Measurements from ENCODE around the gene AJM1.

AJM1 gene

DNA sequence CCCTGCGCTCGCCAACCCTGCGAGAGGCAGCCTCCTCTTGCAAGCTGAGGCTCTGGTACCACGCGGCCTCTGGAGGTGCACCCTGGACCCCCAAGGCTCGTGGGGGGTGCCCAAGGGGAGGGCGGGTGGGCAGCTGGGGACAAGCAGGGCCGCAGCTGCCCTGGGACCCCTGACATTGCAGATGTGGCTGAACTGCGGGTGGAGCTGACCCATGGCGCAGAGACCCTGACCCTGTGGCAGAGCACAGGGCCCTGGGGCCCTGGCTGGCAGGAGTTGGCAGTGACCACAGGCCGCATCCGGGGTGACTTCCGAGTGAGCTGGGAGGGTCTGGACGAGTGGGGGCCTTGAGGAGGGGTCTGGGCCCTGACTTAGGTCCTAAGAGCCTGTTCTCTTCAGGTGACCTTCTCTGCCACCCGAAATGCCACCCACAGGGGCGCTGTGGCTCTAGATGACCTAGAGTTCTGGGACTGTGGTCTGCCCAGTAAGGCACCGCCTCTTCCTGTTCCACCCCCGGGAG lies 11.4 kb downstream of the AJM1 start:
- in situ Hi-C loops (cut with HindIII; ENCODE audit: low sequenced_read_pairs): no loop called here

DNA sequence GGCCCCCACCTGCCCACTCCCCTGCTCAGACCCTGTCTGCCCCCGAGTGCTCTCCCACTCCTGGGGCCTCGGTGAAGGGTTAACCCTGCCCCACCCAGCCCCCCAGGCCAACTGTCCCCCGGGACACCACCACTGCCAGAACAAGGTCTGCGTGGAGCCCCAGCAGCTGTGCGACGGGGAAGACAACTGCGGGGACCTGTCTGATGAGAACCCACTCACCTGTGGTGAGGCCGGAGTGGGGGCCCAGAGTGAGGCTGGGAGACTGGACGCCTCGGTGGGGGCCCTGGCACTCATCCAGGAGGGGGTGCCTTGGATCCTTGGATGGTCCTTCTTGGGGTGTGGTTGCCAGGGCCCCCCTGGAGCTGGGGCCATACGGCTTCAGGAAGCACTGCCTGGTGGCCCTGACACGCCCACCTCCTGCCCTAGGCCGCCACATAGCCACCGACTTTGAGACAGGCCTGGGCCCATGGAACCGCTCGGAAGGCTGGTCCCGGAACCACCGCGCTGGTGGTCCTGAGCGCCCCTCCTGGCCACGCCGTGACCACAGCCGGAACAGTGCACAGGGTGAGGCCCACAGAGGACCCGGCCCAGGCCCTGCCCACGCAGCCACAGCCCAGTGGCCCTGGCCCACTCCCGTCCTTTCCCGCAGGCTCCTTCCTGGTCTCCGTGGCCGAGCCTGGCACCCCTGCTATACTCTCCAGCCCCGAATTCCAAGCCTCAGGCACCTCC lies 12.0 kb downstream of the AJM1 start:
- no peak for TF ChIP-seq CTCF (IDR thresholded peaks at IDR 0.05; ENCODE audit: low read depth, low read length)
- no peak overlapping the region for H3K4me3 ChIP-seq (ENCODE audit: low read depth, low read length)
- in situ Hi-C loops (cut with HindIII; ENCODE audit: low sequenced_read_pairs): no loop called here
- no peak for DNase-seq (ENCODE audit: low read depth, low spot score)

More for the DNA sequence above, 11.4 kb downstream of the AJM1 start:
- no peak for TF ChIP-seq CTCF (IDR thresholded peaks at IDR 0.05; ENCODE audit: low read depth, low read length)
- DNase-seq (ENCODE audit: low read depth, low spot score): no peak
- no peak overlapping the region for H3K4me3 ChIP-seq (ENCODE audit: low read depth, low read length)

DNA sequence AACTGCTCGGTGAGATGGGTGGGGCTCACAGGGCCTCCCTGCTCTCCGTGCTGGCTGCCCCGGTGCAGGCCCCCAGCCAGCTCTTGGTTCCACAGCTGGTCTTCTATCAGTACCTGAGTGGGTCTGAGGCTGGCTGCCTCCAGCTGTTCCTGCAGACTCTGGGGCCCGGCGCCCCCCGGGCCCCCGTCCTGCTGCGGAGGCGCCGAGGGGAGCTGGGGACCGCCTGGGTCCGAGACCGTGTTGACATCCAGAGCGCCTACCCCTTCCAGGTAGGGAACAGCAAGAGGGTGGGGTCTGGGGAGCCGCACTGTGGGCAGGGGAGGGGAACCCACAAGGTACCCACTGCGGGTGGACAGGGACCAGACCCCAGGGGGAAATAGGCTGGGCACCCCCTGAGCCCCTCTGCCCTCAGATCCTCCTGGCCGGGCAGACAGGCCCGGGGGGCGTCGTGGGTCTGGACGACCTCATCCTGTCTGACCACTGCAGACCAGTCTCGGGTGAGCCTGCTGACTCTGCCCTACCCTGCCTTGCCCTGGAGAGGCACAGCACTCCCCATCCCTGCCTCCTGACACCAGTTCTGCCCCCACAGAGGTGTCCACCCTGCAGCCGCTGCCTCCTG lies 12.7 kb downstream of the AJM1 start:
- TF ChIP-seq CTCF (IDR thresholded peaks at IDR 0.05; ENCODE audit: low read depth, low read length): no peak
- in situ Hi-C loops (cut with HindIII; ENCODE audit: low sequenced_read_pairs): no loop called here
- DNase-seq (ENCODE audit: low read depth, low spot score): no peak
- H3K4me3 ChIP-seq (ENCODE audit: low read depth, low read length): no peak overlapping the region

GRCh38 chr9:136855461-136856078 lies 13.3 kb downstream of the AJM1 start:
- in situ Hi-C loops (cut with HindIII; ENCODE audit: low sequenced_read_pairs): no loop called here
- no peak for TF ChIP-seq CTCF (IDR thresholded peaks at IDR 0.05; ENCODE audit: low read depth, low read length)
- no peak for DNase-seq (ENCODE audit: low read depth, low spot score)
- no peak overlapping the region for H3K4me3 ChIP-seq (ENCODE audit: low read depth, low read length)

DNA sequence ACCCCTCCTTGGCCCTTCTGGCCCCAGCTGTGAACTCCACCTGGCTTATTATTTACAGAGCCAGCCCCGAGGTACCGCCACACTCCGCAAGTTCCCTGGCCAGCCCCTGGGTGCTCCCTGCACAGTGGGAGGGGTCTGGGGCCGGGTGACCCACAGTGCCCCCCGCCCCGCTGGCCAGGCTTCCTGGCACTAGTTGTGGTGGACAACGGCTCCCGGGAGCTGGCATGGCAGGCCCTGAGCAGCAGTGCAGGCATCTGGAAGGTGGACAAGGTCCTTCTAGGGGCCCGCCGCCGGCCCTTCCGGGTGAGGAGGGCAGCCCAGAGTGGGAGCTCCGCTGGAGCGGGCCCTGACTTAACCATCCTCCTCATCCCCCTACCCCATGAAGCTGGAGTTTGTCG lies 13.8 kb downstream of the AJM1 start:
- in situ Hi-C loops (cut with HindIII; ENCODE audit: low sequenced_read_pairs): no loop called here
- TF ChIP-seq CTCF (IDR thresholded peaks at IDR 0.05; ENCODE audit: low read depth, low read length): no peak
- no peak overlapping the region for H3K4me3 ChIP-seq (ENCODE audit: low read depth, low read length)
- DNase-seq (ENCODE audit: low read depth, low spot score): no peak

- no peak overlapping the region for H3K4me3 ChIP-seq (ENCODE audit: low read depth, low read length)
- in situ Hi-C loops (cut with HindIII; ENCODE audit: low sequenced_read_pairs): no loop called here
- DNase-seq (ENCODE audit: low read depth, low spot score): no peak
- TF ChIP-seq CTCF (IDR thresholded peaks at IDR 0.05; ENCODE audit: low read depth, low read length): no peak
Measured at GRCh38 chr9:136856541-136857141, 14.4 kb downstream of the AJM1 start.
